Caki2 (cell line): Measurements from ENCODE around the gene OR2H1. TPM values are rescaled to one million over a fixed set of nuclear protein-coding genes. Genes with fewer than 3 reads are reported as not detected.

Experiments
- DNase-seq: peaks from one replicate; pipeline ENCODE4 v3.0.0-alpha.2; 2015; ENCODE audit warnings: low read depth
- in situ Hi-C: cut with HindIII; loops from 2 replicates; pipeline ENCODE4 v1.10.0; 2016; ENCODE audit warnings: low sequenced_read_pairs, low pct_unique_long_range_greater_than_20kb, mixed read lengths
- total RNA-seq: library from RNA; depleted of rRNA; stranded (reverse); fragments of >200 nt; shearing (Covaris generic); gene quantifications from 2 replicates; pipeline ENCODE4 v1.2.3, GENCODE V29; 2014; ENCODE audit warnings: low replicate concordance; rRNA removed

Gene OR2H1
- total RNA-seq, 1 experiment from 2014 or later = not detected

GRCh38 chr6:29502597-29502996 is 45.6 kb downstream of the OR2H1 start:
- in situ Hi-C loops = no loop called here
- no peak for DNase-seq

- in situ Hi-C loops = no loop called here
These were observed 48.0 kb downstream of the OR2H1 start for GRCh38 chr6:29504961-29505360.

GRCh38 chr6:29505808-29506207 is 48.9 kb downstream of the OR2H1 start:
- no peak for DNase-seq
- in situ Hi-C loops = no loop called here

More at GRCh38 chr6:29504961-29505360, 48.0 kb downstream of the OR2H1 start:
- DNase-seq = no peak

GRCh38 chr6:29506446-29507067 is 49.6 kb downstream of the OR2H1 start:
- DNase-seq = no peak
- in situ Hi-C loops = no loop called here

GRCh38 chr6:29507319-29507718 is 50.4 kb downstream of the OR2H1 start:
- in situ Hi-C loops = no loop called here
- DNase-seq = no peak

- in situ Hi-C loops = no loop called here
- no peak for DNase-seq
These were observed 52.3 kb downstream of the OR2H1 start for GRCh38 chr6:29509239-29509638.

GRCh38 chr6:29509711-29510110 is 52.8 kb downstream of the OR2H1 start:
- no peak for DNase-seq
- in situ Hi-C loops = no loop called here

- in situ Hi-C loops = no loop called here
- DNase-seq = no peak
These were observed 53.2 kb downstream of the OR2H1 start for GRCh38 chr6:29510202-29510601.

- DNase-seq = no peak
- in situ Hi-C loops = no loop called here
These were observed 53.9 kb downstream of the OR2H1 start for GRCh38 chr6:29510746-29511300.

Other genes with a start within 250 kb of the OR2H1 start
- not detected in 2 replicates for gene OR14J1, start 155.5 kb upstream of the OR2H1 start, total RNA-seq
- not detected in 2 replicates for gene OR5V1, start 88.3 kb upstream of the OR2H1 start, total RNA-seq
- not detected in 2 replicates for gene OR12D3, start 81.9 kb upstream of the OR2H1 start, total RNA-seq
- gene OR12D2, start 61.5 kb upstream of the OR2H1 start, total RNA-seq = not detected in 2 replicates
- gene OR12D1, start 42.2 kb upstream of the OR2H1 start, total RNA-seq = not detected in 2 replicates
- gene OR10C1, start 17.8 kb upstream of the OR2H1 start, total RNA-seq = not detected in 2 replicates
- not detected in 2 replicates for gene OR11A1, start 84 bp upstream of the OR2H1 start, total RNA-seq
- gene MAS1L, start 30.8 kb downstream of the OR2H1 start, total RNA-seq = not detected in 2 replicates
- gene UBD, start 102.6 kb downstream of the OR2H1 start, total RNA-seq = 5.1 and 6.2 TPM in 2 replicates
- gene OR2H2, start 128.0 kb downstream of the OR2H1 start, total RNA-seq = not detected in 2 replicates
- gene GABBR1, start 176.0 kb downstream of the OR2H1 start, total RNA-seq = 1.6 and 3.4 TPM in 2 replicates
- gene MOG, start 199.9 kb downstream of the OR2H1 start, total RNA-seq = not detected in 2 replicates
- not detected in 2 replicates for gene ZFP57, start 224.0 kb downstream of the OR2H1 start, total RNA-seq